Loucy (cell line): ENCODE measurements around the gene CNTN4.

Experiments
- H2AFZ ChIP-seq: fragments of 200-600 bp; sonication (generic); 2 replicates; pipeline ENCODE4 v1.6.0; 2016; ENCODE audit warnings: antibody characterized with exemption, mild to moderate bottlenecking, low read length, moderate library complexity
- H3F3A ChIP-seq: fragments of 200-600 bp; 2 replicates; pipeline ENCODE4 v1.6.0; 2016; ENCODE audit warnings: antibody characterized with exemption, low read depth, mild to moderate bottlenecking
- H3K27me3 ChIP-seq: fragments of 200-600 bp; sonication (generic); 2 replicates; pipeline ENCODE4 v1.6.1; 2014; ENCODE audit warnings: low read length, mild to moderate bottlenecking; ENCODE audit not compliant: insufficient read depth, poor library complexity, severe bottlenecking
- H3K36me3 ChIP-seq: fragments of 200-600 bp; sonication (generic); 2 replicates; pipeline ENCODE4 v1.6.1; 2016; ENCODE audit warnings: low read length; ENCODE audit not compliant: insufficient read depth
- H3K4me1 ChIP-seq: fragments of 200-600 bp; sonication (generic); 2 replicates; pipeline ENCODE4 v1.5.1; 2014; ENCODE audit warnings: low read length, mild to moderate bottlenecking; ENCODE audit not compliant: insufficient read depth, poor library complexity, severe bottlenecking
- H3K4me2 ChIP-seq: fragments of 200-600 bp; sonication (generic); 2 replicates; pipeline ENCODE4 v1.6.0; 2014; ENCODE audit warnings: antibody characterized with exemption, low read length, low read depth, mild to moderate bottlenecking; ENCODE audit not compliant: poor library complexity, severe bottlenecking
- H3K4me3 ChIP-seq: fragments of 200-600 bp; sonication (generic); 2 replicates; pipeline ENCODE4 v1.5.1; 2014; ENCODE audit warnings: low read length, mild to moderate bottlenecking, mixed read lengths; ENCODE audit not compliant: poor library complexity, severe bottlenecking
- H3K79me2 ChIP-seq: fragments of 200-600 bp; sonication (generic); 2 replicates; pipeline ENCODE4 v1.6.1; 2014; ENCODE audit warnings: low read length; ENCODE audit not compliant: insufficient read depth
- H3K9ac ChIP-seq: fragments of 200-600 bp; sonication (generic); 2 replicates; pipeline ENCODE4 v1.6.0; 2014; ENCODE audit warnings: mild to moderate bottlenecking, low read depth, low read length, moderate library complexity; ENCODE audit not compliant: poor library complexity, severe bottlenecking
- H3K9me2 ChIP-seq: fragments of 200-600 bp; sonication (generic); replicated peaks from 2 replicates; pipeline ENCODE4 v1.6.1; 2016; ENCODE audit warnings: low read depth, low read length, mixed read lengths
- H3K9me3 ChIP-seq: fragments of 200-600 bp; sonication (generic); 2 replicates; pipeline ENCODE4 v1.6.1; 2014; ENCODE audit warnings: mild to moderate bottlenecking, antibody characterized with exemption, low read length, low read depth; ENCODE audit not compliant: insufficient read depth
- H4K20me1 ChIP-seq: fragments of 200-600 bp; sonication (generic); 2 replicates; pipeline ENCODE4 v1.6.0; 2014; ENCODE audit warnings: antibody characterized with exemption, low read length, mild to moderate bottlenecking; ENCODE audit not compliant: insufficient read depth, poor library complexity, severe bottlenecking
- CTCF ChIP-seq: fragments of 200-600 bp; sonication (generic); conservative IDR thresholded peaks from 2 replicates; pipeline ENCODE4 v1.5.1; 2014; ENCODE audit warnings: mild to moderate bottlenecking, antibody characterized with exemption, low read length
- EZH2phosphoT487 ChIP-seq: fragments of 200-600 bp; IDR thresholded peaks from 2 replicates; pipeline ENCODE4 v1.6.1; 2018; ENCODE audit warnings: antibody characterized with exemption, mild to moderate bottlenecking, moderate library complexity, borderline replicate concordance

CNTN4 gene

GRCh38 chr3:3074551-3075257 lies 976.0 kb downstream of the CNTN4 start:
- H3K9me3 ChIP-seq: no peaks in the 10 kb centered on the region
- H2AFZ ChIP-seq: no peak overlapping the region
- H3K9ac ChIP-seq: no peak overlapping the region
- no peaks in the 10 kb centered on the region for H3K36me3 ChIP-seq
- no peak for TF ChIP-seq EZH2phosphoT487
- TF ChIP-seq CTCF: no peak
- no peak overlapping the region for H3K4me3 ChIP-seq
- H4K20me1 ChIP-seq: no peaks in the 10 kb centered on the region
- H3K4me2 ChIP-seq: no peak overlapping the region
- no peaks in the 10 kb centered on the region for H3K27me3 ChIP-seq
- H3K9me2 ChIP-seq: no peaks in the 10 kb centered on the region
- no peaks in the 10 kb centered on the region for H3F3A ChIP-seq
- H3K79me2 ChIP-seq: no peaks in the 10 kb centered on the region
- H3K4me1 ChIP-seq: no peaks in the 10 kb centered on the region

GRCh38 chr3:3080309-3080708 lies 981.6 kb downstream of the CNTN4 start:
- Histone ChIP-seq H3K36me3 (no peaks in the 10 kb centered on the region), H3K79me2 (no peaks in the 10 kb centered on the region), H3K9me3 (no peaks in the 10 kb centered on the region), H3K9ac (no peak overlapping the region), H3F3A (no peaks in the 10 kb centered on the region), H3K27me3 (no peaks in the 10 kb centered on the region), H3K9me2 (no peaks in the 10 kb centered on the region), H3K4me1 (no peaks in the 10 kb centered on the region), H3K4me2 (no peak overlapping the region), H4K20me1 (no peaks in the 10 kb centered on the region), H3K4me3 (no peak overlapping the region), H2AFZ (no peak overlapping the region)
- TF ChIP-seq EZH2phosphoT487 (no peak), CTCF (no peak)

- Histone ChIP-seq H3K4me1 (no peaks in the 10 kb centered on the region), H3K4me3 (no peak overlapping the region), H3K27me3 (no peaks in the 10 kb centered on the region), H3K79me2 (no peaks in the 10 kb centered on the region), H4K20me1 (no peaks in the 10 kb centered on the region), H3K9me2 (no peaks in the 10 kb centered on the region), H3K9ac (no peak overlapping the region), H3F3A (no peaks in the 10 kb centered on the region), H3K36me3 (no peaks in the 10 kb centered on the region), H2AFZ (no peak overlapping the region), H3K9me3 (no peaks in the 10 kb centered on the region), H3K4me2 (no peak overlapping the region)
- TF ChIP-seq EZH2phosphoT487 (no peak), CTCF (no peak)
These were observed 982.9 kb downstream of the CNTN4 start for GRCh38 chr3:3081381-3082233.
